CD4-positive, alpha-beta T cell treated with Interleukin-6 at 100 ng/mL for 8 hours (primary cell): ENCODE data around the gene PLVAP.
A peak's percentile ranks its signal among the peaks of the same experiment; 100 is the strongest.

Experiments used
- DNase-seq: peaks from one replicate; pipeline ENCODE4 v3.0.0-alpha.2; 2020; ENCODE audit warnings: mixed read lengths, low spot score

Gene PLVAP

GRCh38 chr19:17357078-17357666 is 20.0 kb downstream of the PLVAP start:
- no peak for DNase-seq

- no peak for DNase-seq
These were observed 23.8 kb downstream of the PLVAP start for GRCh38 chr19:17353386-17353785.

GRCh38 chr19:17352608-17353280 is 24.4 kb downstream of the PLVAP start:
- DNase-seq, result no peak

GRCh38 chr19:17351815-17352435 is 25.2 kb downstream of the PLVAP start:
- DNase-seq, result no peak

GRCh38 chr19:17348700-17349099 is 28.4 kb downstream of the PLVAP start:
- DNase-seq, result no peak

- DNase-seq, result no peak
These were observed 29.3 kb downstream of the PLVAP start for GRCh38 chr19:17347877-17348276.

GRCh38 chr19:17347361-17347760 is 29.8 kb downstream of the PLVAP start:
- no peak for DNase-seq

GRCh38 chr19:17346109-17346671 is 31.0 kb downstream of the PLVAP start:
- DNase-seq, result peak; percentile 69

- DNase-seq, result no peak
These were observed 35.3 kb downstream of the PLVAP start for GRCh38 chr19:17341845-17342244.

GRCh38 chr19:17341386-17341785 is 35.8 kb downstream of the PLVAP start:
- DNase-seq, result no peak

- no peak for DNase-seq
These were observed 36.2 kb downstream of the PLVAP start for GRCh38 chr19:17340871-17341357.

GRCh38 chr19:17340302-17340870 is 36.8 kb downstream of the PLVAP start:
- no peak for DNase-seq

GRCh38 chr19:17339088-17339741 is 37.9 kb downstream of the PLVAP start:
- DNase-seq, result no peak

- no peak for DNase-seq
These were observed 38.6 kb downstream of the PLVAP start for GRCh38 chr19:17338433-17339078.

GRCh38 chr19:17337675-17338432 is 39.3 kb downstream of the PLVAP start:
- no peak for DNase-seq

- DNase-seq, result peak; percentile 98
These were observed 40.1 kb downstream of the PLVAP start, which contains the start of gene GTPBP3 for GRCh38 chr19:17336872-17337674. Gene GTPBP3 (plus strand): TSS chr19:17337553. CDS start chr19:17337612, 59 bp downstream.

GRCh38 chr19:17335575-17335974 is 41.6 kb downstream of the PLVAP start:
- no peak for DNase-seq

- peak; percentile 94 for DNase-seq
These were observed 42.4 kb downstream of the PLVAP start, which contains the start of gene ANO8 for GRCh38 chr19:17334414-17335409. Gene ANO8 (minus strand): TSS chr19:17334855. CDS start chr19:17334670, 185 bp downstream.
